K562 (cell line): ENCODE measurements around the gene TAS2R16. TPM values are rescaled to one million over a fixed set of nuclear protein-coding genes. Genes with fewer than 3 reads are reported as not detected.

Experiments
- ATAC-seq: fragments of 200-7000 bp; cut with Tn5 transposase; 3 replicates; pipeline ENCODE4 v1.9.1; 2020; ENCODE audit warnings: moderate library complexity
- BruUV-seq: library from RNA; stranded (reverse); fragments of 400-500 nt; replicated peaks from 2 replicates; lab custom pipeline; 2021; lab: Mats Ljungman, UMichigan
- CTCF ChIA-PET: fragments of 300-600 bp; formaldehyde crosslinking; extraction: SDS; loops from one replicate; lab custom pipeline; 2021; ENCODE audit warnings: low intra/inter-chr PET ratio; lab: Yijun Ruan, JAX
- POLR2A ChIA-PET: fragments of 300-600, 350-650 bp; sonication (Branson Sonifier 250); formaldehyde crosslinking; extraction: SDS; loops from one replicate; lab custom pipeline; 2021; ENCODE audit warnings: antibody characterized with exemption, inconsistent platforms; lab: Yijun Ruan, JAX
- DNase-seq, 4 experiments: peaks; one replicate each; pipeline versions ENCODE4 v3.0.0 to v3.0.0-alpha.2; 2011 to 2018; ENCODE audit warnings: low spot score in 3 of 4, mixed read lengths in 3 of 4; ENCODE audit errors: extremely low read depth in 1 of 4
- FAIRE-seq: peaks from 2 replicates; lab custom pipeline; 2011; peaks lifted over from hg19 to GRCh38; lab: Jason Lieb, UNC
- H2AFZ ChIP-seq: 2 replicates; pipeline ENCODE4 v1.6.0; 2011; ENCODE audit warnings: low read depth, low read length, control low read depth, inconsistent platforms
- H3K27ac ChIP-seq: fragments of 200-600 bp; 3 replicates; pipeline ENCODE4 v1.8.0; 2011; ENCODE audit warnings: low read depth, mild to moderate bottlenecking, control low read depth, inconsistent platforms, low read length, moderate library complexity, mixed read lengths; ENCODE audit errors: extremely low read depth
- H3K27me3 ChIP-seq, 2 experiments: fragments of 300-600 bp in 1 of 2; 2 replicates in 1 of 2; 3 replicates in 1 of 2; pipeline versions ENCODE4 v1.6.0 to v1.8.0; 2011; ENCODE audit warnings: inconsistent platforms in 2 of 2, low read length in 2 of 2, mild to moderate bottlenecking in 1 of 2, mixed read lengths in 1 of 2, moderate library complexity in 1 of 2; ENCODE audit not compliant: control insufficient read depth in 2 of 2, insufficient read depth in 2 of 2
- H3K36me3 ChIP-seq: fragments of 300-600 bp; 3 replicates; pipeline ENCODE4 v1.8.0; 2011; ENCODE audit warnings: mild to moderate bottlenecking, low read length, inconsistent platforms; ENCODE audit not compliant: control insufficient read depth, insufficient read depth
- H3K4me1 ChIP-seq, 2 experiments: fragments of 200-600 bp in 1 of 2; replicated peaks in 1 of 2; 2 replicates in 1 of 2; 3 replicates in 1 of 2; pipeline versions ENCODE4 v1.5.1 to v1.8.0; 2011; ENCODE audit warnings: inconsistent platforms in 2 of 2, low read length in 2 of 2, mild to moderate bottlenecking in 1 of 2, mixed read lengths in 1 of 2, moderate library complexity in 1 of 2; ENCODE audit not compliant: control insufficient read depth in 2 of 2, insufficient read depth in 2 of 2
- H3K4me2 ChIP-seq: 2 replicates; pipeline ENCODE4 v1.6.1; 2011; ENCODE audit warnings: low read length, control low read depth, inconsistent platforms, mixed read lengths; ENCODE audit not compliant: insufficient read depth
- H3K4me3 ChIP-seq: fragments of 200-600 bp; sonication (generic), shearing (Covaris generic); 2 replicates; pipeline ENCODE4 v1.5.1; 2016; ENCODE audit warnings: control low read depth, inconsistent platforms
- H3K79me2 ChIP-seq: fragments of 200-600 bp; 3 replicates; pipeline ENCODE4 v1.8.0; 2011; ENCODE audit warnings: low read length, inconsistent platforms; ENCODE audit not compliant: control insufficient read depth, insufficient read depth
- H3K9ac ChIP-seq, 2 experiments: 2 replicates each; pipeline versions ENCODE4 v1.6.0 to v1.6.1; 2011; ENCODE audit warnings: low read depth in 2 of 2, low read length in 2 of 2, control low read depth in 1 of 2, inconsistent platforms in 1 of 2, mild to moderate bottlenecking in 1 of 2, mixed read lengths in 1 of 2; ENCODE audit not compliant: insufficient read depth in 1 of 2
- H3K9me1 ChIP-seq: one replicate; pipeline ENCODE4 v1.6.0; 2011; ENCODE audit warnings: inconsistent platforms, mild to moderate bottlenecking, low read length, moderate library complexity; ENCODE audit not compliant: control insufficient read depth, insufficient read depth
- H3K9me3 ChIP-seq: replicated peaks from 2 replicates; pipeline ENCODE4 v1.5.1; 2011; ENCODE audit warnings: low read depth, low read length, inconsistent platforms; ENCODE audit not compliant: control insufficient read depth, insufficient read depth
- H4K20me1 ChIP-seq: replicated peaks from 2 replicates; pipeline ENCODE4 v1.6.1; 2011; ENCODE audit warnings: low read length, inconsistent platforms, mixed read lengths; ENCODE audit not compliant: control insufficient read depth, insufficient read depth
- ARID1B ChIP-seq: fragments of 450-650 bp; IDR thresholded peaks from 2 replicates; pipeline ENCODE4 v1.6.1; 2016; ENCODE audit warnings: antibody characterized with exemption, mild to moderate bottlenecking, inconsistent platforms
- SMARCC2 ChIP-seq: fragments of 450-650 bp; IDR thresholded peaks from 2 replicates; pipeline ENCODE4 v1.6.1; 2017; ENCODE audit warnings: antibody characterized with exemption, moderate library complexity, mild to moderate bottlenecking, low read depth
- YY1 ChIP-seq, 3 experiments: IDR thresholded peaks; 2 replicates each; pipeline ENCODE4 v1.6.1; 2011; ENCODE audit warnings: low read length in 2 of 3, mild to moderate bottlenecking in 2 of 3, moderate library complexity in 2 of 3, borderline replicate concordance in 1 of 3, control low read depth in 1 of 3, low read depth in 1 of 3; ENCODE audit not compliant: insufficient read depth in 3 of 3, insufficient replicate concordance in 2 of 3, control insufficient read depth in 1 of 3, insufficient read length in 1 of 3; ENCODE audit errors: extremely low read depth in 1 of 3
- WGBS: fragments of 100-300 bp; shearing (Covaris generic); methylation state at CpG from one replicate; pipeline ENCODE4 v1.1.6; 2016; ENCODE audit warnings: low coverage, mixed read lengths; ENCODE audit not compliant: insufficient coverage; ENCODE audit errors: missing lambda C conversion rate; 5-methylcytosine and 5-hydroxymethylcytosine counted together
- in situ Hi-C: fragments of 300-500 bp; cut with MboI; formaldehyde crosslinking; loops from 4 replicates; pipeline ENCODE4 v1.15.0; 2018; ENCODE audit warnings: inconsistent platforms, mixed read lengths
- intact Hi-C: fragments of 100-400 bp; cut with micrococcal nuclease; formaldehyde crosslinking; loops from 2 replicates; pipeline ENCODE4 v1.14.2; 2022
- polyA plus RNA-seq, 8 experiments: library from polyadenylated mRNA; depleted of rRNA in 4 of 8; stranded (reverse) in 5 of 8; unstranded in 3 of 8; fragments of >200 nt; fragmentation: Nextera tagmentation in 2 of 8; fragmentation: Illumina TruSeq in 1 of 8; extraction: Ambion mirVana in 2 of 8; extraction: Trizol in 1 of 8; gene quantifications; 2 replicates each; pipeline versions ENCODE4 v1.2.1 to v1.2.3, GENCODE V29; 2011 to 2014; ENCODE audit warnings: inconsistent platforms in 1 of 8, missing spikeins in 1 of 8
- total RNA-seq, 7 experiments: library from RNA; depleted of rRNA in 6 of 7; stranded (reverse); fragments of >200 nt in 6 of 7; fragmentation: Illumina TruSeq in 2 of 7; extraction: Trizol in 2 of 7; gene quantifications; 2 replicates each; pipeline versions ENCODE4 v1.2.1 to v1.2.3, GENCODE V29; 2011 to 2021; ENCODE audit warnings: low replicate concordance in 1 of 7

The TAS2R16 gene
- total and polyA plus RNA-seq, 9 of the 15 experiments (the other 6 are each of a cell fraction or from before 2014, with no cell fraction given): not detected

GRCh38 chr7:122970740-122971725 lies 24.5 kb downstream of the TAS2R16 start:
- CTCF ChIA-PET: no interaction called here
- Histone ChIP-seq H3K36me3 (no peaks in the 10 kb centered on the region), H3K9ac (no peak overlapping the region), H3K4me3 (no peak overlapping the region), H4K20me1 (no peaks in the 10 kb centered on the region), H3K9me3 (no peaks in the 10 kb centered on the region; the same call in none of the 2 replicates), H3K4me2 (no peak overlapping the region), H3K27ac (no peak overlapping the region), H3K27me3 (no peaks in the 10 kb centered on the region), H3K4me1 (no peaks in the 10 kb centered on the region), H2AFZ (no peak overlapping the region), H3K9me1 (no peaks in the 10 kb centered on the region), H3K79me2 (no peaks in the 10 kb centered on the region)
- no peak for ATAC-seq
- 0% methylated on average over 6 of the region's 6 CpGs for WGBS
- no peak for DNase-seq
- intact Hi-C loops: no loop called here
- in situ Hi-C loops: no loop called here
- BruUV-seq: no TSS peak
- POLR2A ChIA-PET: no interaction called here
- no peak for TF ChIP-seq SMARCC2
- TF ChIP-seq YY1 (IDR thresholded peaks at IDR 0.05; ENCODE audit: borderline replicate concordance in 1 of 3, control insufficient read depth in 1 of 3, extremely low read depth in 1 of 3, insufficient read depth in 3 of 3, insufficient read length in 1 of 3, insufficient replicate concordance in 2 of 3, low read depth in 1 of 3, low read length in 2 of 3): no peak
- TF ChIP-seq ARID1B: no peak
- no peak for FAIRE-seq
